ENCODE data around the gene TRMT61B.

The TRMT61B gene

GRCh38 chr2:28870146-28870891 lies at the start of gene TRMT61B:
Gene TRMT61B (minus strand): TSS chr2:28870309. CDS start chr2:28870277, 32 bp downstream.
- peak; percentile 98 for DNase-seq

DNA sequence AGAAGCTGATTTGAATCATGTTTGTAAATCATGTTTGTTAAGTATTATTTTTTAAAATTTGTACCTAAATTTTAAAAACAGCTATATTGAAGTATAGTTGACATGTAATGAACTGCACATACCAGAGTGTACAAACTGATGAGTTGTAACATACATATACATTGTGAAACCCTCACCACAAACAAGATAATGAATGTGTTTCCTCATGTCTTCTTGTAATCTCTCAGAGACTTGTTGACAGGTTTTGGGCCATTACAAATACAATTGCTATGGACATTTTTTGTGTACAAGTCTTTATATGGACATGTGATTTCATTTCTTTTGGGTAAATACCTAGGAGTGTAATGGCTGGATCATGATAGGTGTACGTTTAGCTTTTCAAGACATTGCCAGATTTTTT lies 45.8 kb upstream of the TRMT61B start:
- DNase-seq: no peak

DNA sequence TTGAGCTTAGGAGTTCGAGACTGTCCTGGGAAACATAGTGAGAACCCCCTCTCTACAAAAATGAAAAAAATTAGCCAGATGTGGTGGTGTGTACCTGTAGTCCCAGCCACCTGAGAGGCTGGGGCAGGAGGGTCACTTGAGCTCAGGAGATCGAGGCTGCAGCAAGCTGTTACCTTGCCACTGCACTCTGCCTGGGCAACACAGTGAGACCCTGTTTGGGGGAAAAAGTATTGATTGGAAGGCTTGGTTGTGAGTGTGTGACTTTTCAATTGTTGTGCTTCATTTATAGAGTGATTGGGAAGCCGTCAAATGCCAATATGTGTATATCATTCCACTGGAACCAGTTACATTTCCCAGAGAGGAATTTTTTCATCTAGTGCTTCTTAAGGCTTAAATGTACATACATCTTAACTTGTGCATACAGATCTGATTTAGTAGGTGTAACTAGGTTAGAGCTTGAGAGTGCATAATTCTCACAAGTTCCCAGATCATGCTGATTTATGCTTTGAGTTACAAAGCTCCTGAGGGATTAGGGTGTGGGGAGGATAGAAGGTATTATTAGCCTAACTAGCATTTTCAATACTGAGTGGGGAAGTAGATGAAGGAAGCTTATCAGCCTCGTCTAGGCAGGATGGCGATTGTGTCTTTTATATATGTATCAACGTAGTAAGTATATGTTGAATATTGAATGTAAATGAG lies 39.7 kb upstream of the TRMT61B start:
- DNase-seq: no peak

- DNase-seq: no peak
These were observed 38.1 kb upstream of the TRMT61B start for GRCh38 chr2:28908172-28908571.

DNA sequence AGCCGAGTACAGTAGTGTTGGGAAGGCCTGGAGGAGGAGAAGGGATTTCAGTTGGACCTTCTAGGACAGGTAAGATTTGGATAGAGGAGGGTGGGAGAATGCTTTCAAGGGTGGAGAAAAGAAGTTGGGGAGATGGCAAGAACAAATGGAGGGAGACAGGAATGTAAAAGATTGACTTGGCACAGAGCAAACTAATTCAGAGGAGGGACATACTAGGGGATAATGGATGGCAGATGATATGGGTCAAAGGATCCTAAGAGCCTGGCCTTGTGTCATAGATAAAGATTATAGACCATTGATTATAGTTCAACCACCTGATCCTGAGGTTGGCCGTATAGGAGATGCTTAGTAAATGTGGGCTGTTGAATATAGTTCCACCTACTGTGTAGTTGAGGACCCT lies 36.7 kb upstream of the TRMT61B start:
- no peak for DNase-seq

DNA sequence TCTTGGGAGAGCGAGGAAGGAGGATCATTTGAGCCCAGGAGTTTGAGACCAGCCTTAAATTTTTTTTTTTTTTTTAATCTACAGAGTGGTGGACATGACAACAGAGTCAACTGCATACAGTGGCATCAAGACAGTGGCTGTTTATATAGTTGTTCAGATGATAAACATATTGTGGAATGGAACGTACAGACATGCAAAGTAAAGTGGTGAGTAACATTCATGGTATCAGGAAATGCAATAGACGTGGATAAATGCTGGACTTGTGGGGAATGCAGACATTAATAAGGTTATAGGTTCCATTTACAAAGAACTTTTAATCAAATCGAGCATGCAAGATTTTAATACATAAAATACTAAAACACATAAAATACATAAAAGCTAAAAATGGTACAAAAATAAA lies 36.3 kb upstream of the TRMT61B start:
- DNase-seq: no peak

- no peak for DNase-seq
These were observed 35.4 kb upstream of the TRMT61B start for GRCh38 chr2:28905533-28905932.

DNA sequence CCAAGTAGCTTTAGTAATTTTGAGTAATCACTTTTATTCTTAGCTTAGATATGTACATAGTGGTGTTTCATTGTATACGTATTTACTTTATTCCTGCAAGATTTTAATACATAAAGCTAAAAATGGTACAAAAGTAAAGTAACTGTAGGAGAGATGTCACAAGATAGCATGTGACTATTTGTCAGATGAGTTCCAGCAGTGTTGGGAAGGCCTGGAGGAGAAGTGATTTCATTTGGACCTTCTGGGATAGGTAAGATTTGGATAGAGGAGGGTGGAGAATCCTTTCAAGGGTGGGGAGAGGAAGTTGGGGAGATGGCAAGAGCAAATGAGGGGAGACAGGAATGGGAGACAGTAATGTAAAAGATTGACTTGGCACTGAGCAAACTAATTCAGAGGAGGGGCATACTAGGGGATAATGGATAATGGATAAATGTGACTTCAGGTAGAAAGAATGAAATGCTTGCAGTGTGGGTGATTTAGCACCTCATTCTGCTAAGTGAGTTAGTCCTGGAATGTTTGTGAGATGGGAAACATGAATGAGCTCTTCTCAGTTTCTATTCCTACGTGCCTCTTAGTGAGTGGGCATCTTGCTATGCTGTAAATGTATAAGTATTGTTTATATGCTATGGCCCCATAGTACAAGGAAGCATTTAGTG lies 34.8 kb upstream of the TRMT61B start:
- peak; percentile 45 for DNase-seq

DNA sequence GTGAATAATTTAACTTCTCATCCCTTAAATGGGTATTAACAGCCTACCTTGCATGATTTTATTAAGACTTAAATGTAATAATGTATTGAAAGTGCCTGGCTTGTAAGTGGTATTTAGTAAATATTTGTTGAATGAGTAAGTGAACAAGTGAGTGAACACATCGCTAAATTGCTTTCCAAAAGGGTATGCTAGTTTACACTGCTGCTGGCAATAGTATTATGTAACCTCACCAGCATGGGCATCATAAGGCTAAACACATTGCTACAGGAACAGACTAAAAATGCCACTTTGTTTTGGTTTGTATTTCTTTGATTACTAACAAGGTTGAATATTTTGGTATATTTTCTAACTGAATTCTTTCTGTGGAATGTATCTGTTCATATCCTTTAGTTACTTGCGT lies 34.2 kb upstream of the TRMT61B start:
- no peak for DNase-seq

GRCh38 chr2:28902584-28902983 lies 32.5 kb upstream of the TRMT61B start:
- no peak for DNase-seq

- no peak for DNase-seq
These were observed 31.7 kb upstream of the TRMT61B start for GRCh38 chr2:28901841-28902240.

DNA sequence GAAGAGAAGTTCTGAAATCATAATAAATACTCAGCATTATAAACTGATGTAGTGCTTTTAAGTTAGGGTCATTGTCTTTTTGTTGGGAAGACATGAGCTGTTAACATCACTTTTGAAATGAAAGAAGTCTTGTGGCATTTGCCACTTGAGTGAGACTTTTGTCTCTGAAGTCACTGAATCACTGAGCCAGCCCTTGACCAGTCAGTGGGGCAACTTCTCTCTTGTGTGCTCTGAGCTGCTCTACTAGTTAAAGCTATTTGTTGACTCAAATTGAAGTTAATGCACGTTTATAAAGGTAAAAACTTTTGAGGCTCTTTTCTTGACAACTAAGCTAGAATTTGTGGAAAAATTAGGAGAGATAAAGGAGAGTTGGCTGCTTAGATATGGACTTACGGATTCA lies 31.1 kb upstream of the TRMT61B start:
- no peak for DNase-seq

- DNase-seq: no peak
These were observed 27.9 kb upstream of the TRMT61B start for GRCh38 chr2:28898048-28898447.

DNA sequence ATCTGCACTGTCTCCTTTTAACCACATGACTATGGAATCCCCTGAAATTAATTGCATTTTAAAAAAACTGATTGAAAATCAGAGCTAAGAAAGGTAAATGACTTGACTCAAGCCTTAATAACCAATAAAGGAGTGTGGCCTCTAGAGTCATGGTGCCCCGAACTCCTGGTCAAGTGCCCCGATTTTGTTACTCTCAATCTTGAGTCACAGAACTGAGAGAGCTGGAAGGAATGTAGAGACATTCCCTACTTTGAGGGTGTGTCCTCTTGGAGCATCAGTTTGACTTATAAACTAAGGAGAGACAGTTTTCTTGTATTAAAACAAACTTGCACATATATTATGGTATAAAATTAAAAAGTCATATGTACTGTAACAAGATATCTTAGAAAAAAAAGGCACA lies 26.8 kb upstream of the TRMT61B start:
- no peak for DNase-seq

GRCh38 chr2:28895189-28895893 lies 25.2 kb upstream of the TRMT61B start:
- DNase-seq: peak; percentile 40

- peak; percentile 99 for DNase-seq
These were observed 24.5 kb upstream of the TRMT61B start, which contains the start of gene WDR43 for GRCh38 chr2:28894470-28895188. Gene WDR43 (plus strand): TSS chr2:28894667. CDS start chr2:28894699, 32 bp downstream.

DNA sequence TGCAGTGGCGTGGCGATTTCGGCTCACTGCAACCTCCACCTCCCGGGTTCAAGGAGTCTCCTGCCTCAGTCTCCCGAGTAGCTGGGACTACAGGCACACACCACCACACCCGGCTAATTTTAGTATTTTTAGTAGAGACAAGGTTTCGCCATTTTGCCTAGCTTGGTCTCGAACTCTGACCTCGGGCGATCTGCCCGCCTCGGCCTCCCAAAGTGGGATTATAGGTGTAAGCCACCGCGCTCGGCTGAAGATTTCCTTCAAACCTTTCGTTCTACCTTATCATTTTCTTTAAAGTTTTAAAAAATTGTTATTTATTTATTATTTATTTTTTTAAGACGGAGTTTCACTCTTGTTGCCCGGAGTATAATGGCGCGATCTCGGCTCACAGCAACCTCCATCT lies 23.4 kb upstream of the TRMT61B start:
- no peak for DNase-seq

DNA sequence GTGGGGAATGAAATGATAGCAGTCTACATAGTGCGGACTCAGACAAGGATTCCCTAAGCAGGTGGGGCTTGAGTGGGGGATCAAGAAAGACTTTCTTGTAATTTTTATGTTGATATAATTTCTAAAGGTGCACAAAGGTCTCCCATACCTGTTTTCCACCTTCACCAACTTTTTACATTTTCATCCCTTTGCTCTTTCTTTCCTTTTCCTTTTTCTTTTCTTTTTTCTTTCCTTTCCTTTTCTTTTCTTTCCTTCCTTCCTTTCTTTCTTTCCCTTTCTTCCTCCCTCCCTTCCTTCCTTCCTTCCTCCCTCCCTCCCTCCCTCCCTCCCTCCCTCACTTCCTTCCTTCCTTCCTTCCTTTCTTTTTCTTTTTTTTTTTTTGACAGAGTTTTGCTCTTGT lies 10.1 kb upstream of the TRMT61B start:
- no peak for DNase-seq

- DNase-seq: no peak
These were observed 1.5 kb upstream of the TRMT61B start for GRCh38 chr2:28871620-28872019.

DNA sequence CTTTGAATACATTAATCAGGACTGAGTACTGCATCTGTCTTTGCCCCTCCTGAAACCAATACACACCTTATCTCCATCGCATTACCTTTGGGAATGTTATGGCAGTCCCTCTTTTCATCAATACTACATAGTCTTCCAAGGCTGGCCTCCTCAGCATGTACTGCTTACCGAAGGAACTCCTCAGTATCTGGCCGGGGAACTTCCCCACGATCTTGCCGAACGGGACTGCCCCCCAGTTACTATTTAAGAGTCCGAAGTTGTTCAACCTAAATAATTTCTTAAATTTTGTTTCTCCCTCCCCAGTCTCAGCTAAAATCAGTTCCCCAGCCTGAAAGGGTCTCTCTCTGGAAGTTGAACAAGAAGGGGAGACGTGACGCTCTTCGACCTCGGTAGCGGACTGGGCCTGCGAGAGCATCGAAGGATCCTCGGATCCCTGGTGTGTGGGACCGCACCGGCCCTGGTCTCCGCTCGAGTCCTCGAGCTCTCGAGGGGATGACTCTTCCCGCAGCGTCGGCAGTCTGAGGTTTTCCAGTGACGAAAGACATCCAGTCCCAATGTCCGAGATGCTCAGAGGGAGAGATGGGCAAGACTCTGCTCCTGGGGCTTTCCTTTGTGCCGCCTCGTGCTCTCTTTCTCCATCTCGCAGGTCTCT lies 489 bp downstream of the TRMT61B start:
- peak; percentile 47 for DNase-seq

DNA sequence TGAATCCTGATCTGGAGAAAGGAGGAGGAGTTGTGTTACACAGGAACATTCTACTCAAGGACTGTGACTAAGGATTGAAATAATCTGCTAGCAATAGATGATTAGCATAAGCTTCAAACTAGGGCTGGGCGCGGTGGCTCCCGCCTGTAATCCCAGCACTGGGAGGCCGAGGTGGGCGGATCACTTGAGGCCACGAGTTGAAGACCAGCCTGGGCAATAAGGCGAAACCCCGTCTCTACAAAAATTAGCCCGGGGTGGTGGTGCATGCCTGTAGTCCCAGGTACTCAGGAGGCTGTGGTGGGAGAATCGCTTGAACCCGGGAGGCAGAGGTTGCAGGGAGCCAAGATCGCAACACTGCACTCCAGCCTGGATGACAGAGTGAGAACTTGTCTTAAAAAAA lies 1.5 kb downstream of the TRMT61B start:
- no peak for DNase-seq

DNA sequence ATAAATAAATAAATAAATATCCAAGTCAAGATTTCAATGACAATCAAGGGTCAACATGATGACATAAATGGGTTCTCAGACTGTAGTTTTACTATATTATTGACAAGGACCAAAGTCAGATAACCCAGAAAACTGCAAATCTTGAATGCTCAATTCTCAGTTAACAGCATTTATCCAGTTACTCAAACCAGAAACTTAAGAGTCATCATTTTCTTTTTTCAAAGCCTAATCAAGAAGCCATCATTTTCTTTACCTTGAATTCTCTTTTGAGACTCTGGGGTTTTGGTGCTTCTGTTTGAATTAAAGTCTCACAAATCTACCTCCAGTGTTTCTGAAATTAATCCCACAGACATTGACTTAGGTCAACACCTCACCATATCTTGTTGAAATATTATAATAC lies 14.1 kb downstream of the TRMT61B start:
- DNase-seq: no peak

All from suppressor macrophage treated with lipopolysaccharide for 4 hours (primary cell).